ENCODE measurements around the gene PNN. TPM values are rescaled to one million over a fixed set of nuclear protein-coding genes. Genes with fewer than 3 reads are reported as not detected.
"Not testable (repeated sequence)": the region's sequence is repeated elsewhere in the genome, so short reads cannot be mapped to it uniquely, and the experiment has no call there.

The PNN gene
- polyA plus RNA-seq, 1 experiment = 5.8 TPM

- ChIA-PET CTCF (interaction anchor here (1.2 kb wide), 1 partner anchor 19 kb away, joined by 4 read pairs; no protein-coding TSS in a partner anchor), POLR2A (no interaction called here)
- no peak for TF ChIP-seq CTCF (IDR thresholded peaks at IDR 0.05; ENCODE audit: insufficient read depth, low read depth, low read length)
- Histone ChIP-seq H3K36me3 (ENCODE audit: control insufficient read depth, insufficient read depth, low read length) (no peaks in the 10 kb centered on the region), H3K4me3 (ENCODE audit: low read depth, low read length) (no peak overlapping the region), H3K27me3 (ENCODE audit: control insufficient read depth, insufficient read depth, low read length) (no peaks in the 10 kb centered on the region)
- DNase-seq (ENCODE audit: low read depth) = no peak
Measured at GRCh38 chr14:39203659-39204606, 28.9 kb downstream of the PNN start.

GRCh38 chr14:39207430-39207829 is 32.4 kb downstream of the PNN start:
- POLR2A ChIA-PET = interaction anchor here (0.6 kb wide), 1 partner anchor 1613 kb away, joined by 3 read pairs; the partner anchor contains the start of gene FOXA1
- H3K36me3 ChIP-seq (ENCODE audit: control insufficient read depth, insufficient read depth, low read length); H3K27me3 ChIP-seq (ENCODE audit: control insufficient read depth, insufficient read depth, low read length); CTCF ChIA-PET; DNase-seq (ENCODE audit: low read depth); H3K4me3 ChIP-seq (ENCODE audit: low read depth, low read length): not testable (repeated sequence)

GRCh38 chr14:39211109-39211741 is 36.2 kb downstream of the PNN start:
- H3K36me3 ChIP-seq (ENCODE audit: control insufficient read depth, insufficient read depth, low read length) = no peaks in the 10 kb centered on the region
- CTCF ChIA-PET = no interaction called here
- H3K4me3 ChIP-seq (ENCODE audit: low read depth, low read length) = no peak overlapping the region
- DNase-seq (ENCODE audit: low read depth) = no peak
- TF ChIP-seq CTCF (IDR thresholded peaks at IDR 0.05; ENCODE audit: insufficient read depth, low read depth, low read length) = no peak
- H3K27me3 ChIP-seq (ENCODE audit: control insufficient read depth, insufficient read depth, low read length) = no peaks in the 10 kb centered on the region
- POLR2A ChIA-PET = no interaction called here

GRCh38 chr14:39212034-39212433 is 37.0 kb downstream of the PNN start:
- H3K36me3 ChIP-seq (ENCODE audit: control insufficient read depth, insufficient read depth, low read length) = no peaks in the 10 kb centered on the region
- CTCF ChIA-PET = interaction anchor here (0.6 to 1.0 kb wide), 2 partner anchors 15 to 20 kb away, joined by 3 read pairs; no protein-coding TSS in a partner anchor
- H3K27me3 ChIP-seq (ENCODE audit: control insufficient read depth, insufficient read depth, low read length) = no peaks in the 10 kb centered on the region
- no peak for DNase-seq (ENCODE audit: low read depth)
- POLR2A ChIA-PET = no interaction called here
- no peak for TF ChIP-seq CTCF (IDR thresholded peaks at IDR 0.05; ENCODE audit: insufficient read depth, low read depth, low read length)
- no peak overlapping the region for H3K4me3 ChIP-seq (ENCODE audit: low read depth, low read length)

GRCh38 chr14:39212693-39213092 is 37.6 kb downstream of the PNN start:
- no peak for TF ChIP-seq CTCF (IDR thresholded peaks at IDR 0.05; ENCODE audit: insufficient read depth, low read depth, low read length)

More at GRCh38 chr14:39212693-39213092, 37.6 kb downstream of the PNN start:
- CTCF ChIA-PET = interaction anchor here (0.6 to 1.0 kb wide), 2 partner anchors 16 to 19 kb away, joined by 3 read pairs; no protein-coding TSS in a partner anchor
- POLR2A ChIA-PET = no interaction called here
- DNase-seq (ENCODE audit: low read depth) = no peak
- Histone ChIP-seq H3K4me3 (ENCODE audit: low read depth, low read length) (no peak overlapping the region), H3K27me3 (ENCODE audit: control insufficient read depth, insufficient read depth, low read length) (no peaks in the 10 kb centered on the region), H3K36me3 (ENCODE audit: control insufficient read depth, insufficient read depth, low read length) (no peaks in the 10 kb centered on the region)

All from BJ (cell line).